ENCODE measurements around the gene POLR3H.

GRCh38 chr22:41491374-41492100 is 52.7 kb downstream of the POLR3H start:
- no peak for TF ChIP-seq CTCF (IDR thresholded peaks at IDR 0.05; ENCODE audit: insufficient read depth, low read depth, low read length)
- TF ChIP-seq EZH2 (IDR thresholded peaks at IDR 0.05; ENCODE audit: insufficient read depth, low read length) = no peak

Data from astrocyte (in vitro differentiated cells and primary cell).